ENCODE results near the gene ADAM15.

The ADAM15 gene

GRCh38 chr1:155064111-155064831, 13.2 kb downstream of the ADAM15 start:
- peak overlapping the region; percentile 25 for H3K4me3 ChIP-seq (ENCODE audit: low read depth, low read length)
- peak; percentile 39 for DNase-seq (ENCODE audit: low read depth)
- TF ChIP-seq MAX (IDR thresholded peaks at IDR 0.05; ENCODE audit: low read depth, low read length) (0 out of 2 replicates have a peak, but pooled peaks have one; percentile 3), MYC (IDR thresholded peaks at IDR 0.05; ENCODE audit: low read depth, low read length) (no peak)

GRCh38 chr1:155064832-155065429, 13.8 kb downstream of the ADAM15 start:
- DNase-seq (ENCODE audit: low read depth) = no peak
- no peak overlapping the region for H3K4me3 ChIP-seq (ENCODE audit: low read depth, low read length)
- TF ChIP-seq POLR2A (IDR thresholded peaks at IDR 0.05; ENCODE audit: extremely low read depth, insufficient read length) (no peak), CTCF (IDR thresholded peaks at IDR 0.05; ENCODE audit: low read depth, low read length) (no peak), MYC (IDR thresholded peaks at IDR 0.05; ENCODE audit: low read depth, low read length) (no peak), MAX (IDR thresholded peaks at IDR 0.05; ENCODE audit: low read depth, low read length) (no peak)

- DNase-seq (ENCODE audit: low read depth) = no peak
- TF ChIP-seq MYC (IDR thresholded peaks at IDR 0.05; ENCODE audit: low read depth, low read length) (no peak), CTCF (IDR thresholded peaks at IDR 0.05; ENCODE audit: low read depth, low read length) (no peak), MAX (IDR thresholded peaks at IDR 0.05; ENCODE audit: low read depth, low read length) (no peak), POLR2A (IDR thresholded peaks at IDR 0.05; ENCODE audit: extremely low read depth, insufficient read length) (no peak)
- no peak overlapping the region for H3K4me3 ChIP-seq (ENCODE audit: low read depth, low read length)
These were observed 15.7 kb downstream of the ADAM15 start for GRCh38 chr1:155066777-155067176.

- TF ChIP-seq POLR2A (IDR thresholded peaks at IDR 0.05; ENCODE audit: extremely low read depth, insufficient read length) (no peak), MAX (IDR thresholded peaks at IDR 0.05; ENCODE audit: low read depth, low read length) (no peak), MYC (IDR thresholded peaks at IDR 0.05; ENCODE audit: low read depth, low read length) (no peak), CTCF (IDR thresholded peaks at IDR 0.05; ENCODE audit: low read depth, low read length) (no peak)
- no peak for DNase-seq (ENCODE audit: low read depth)
- no peak overlapping the region for H3K4me3 ChIP-seq (ENCODE audit: low read depth, low read length)
These were observed 17.5 kb downstream of the ADAM15 start for GRCh38 chr1:155068599-155068998.

- DNase-seq (ENCODE audit: low read depth) = no peak
- no peak for TF ChIP-seq MAX (IDR thresholded peaks at IDR 0.05; ENCODE audit: low read depth, low read length)
- no peak for TF ChIP-seq CTCF (IDR thresholded peaks at IDR 0.05; ENCODE audit: low read depth, low read length)
- TF ChIP-seq MYC (IDR thresholded peaks at IDR 0.05; ENCODE audit: low read depth, low read length) = no peak
- H3K4me3 ChIP-seq (ENCODE audit: low read depth, low read length) = no peak overlapping the region
These were observed 18.5 kb downstream of the ADAM15 start for GRCh38 chr1:155069551-155070157.

- no peak for TF ChIP-seq POLR2A (IDR thresholded peaks at IDR 0.05; ENCODE audit: extremely low read depth, insufficient read length)
- no peak for TF ChIP-seq CTCF (IDR thresholded peaks at IDR 0.05; ENCODE audit: low read depth, low read length)
- no peak for TF ChIP-seq MAX (IDR thresholded peaks at IDR 0.05; ENCODE audit: low read depth, low read length)
- no peak for TF ChIP-seq MYC (IDR thresholded peaks at IDR 0.05; ENCODE audit: low read depth, low read length)
- no peak overlapping the region for H3K4me3 ChIP-seq (ENCODE audit: low read depth, low read length)
- no peak for DNase-seq (ENCODE audit: low read depth)
These were observed 19.1 kb downstream of the ADAM15 start for GRCh38 chr1:155070158-155070621.
